ENCODE results near the gene IL21R. TPM values are rescaled to one million over a fixed set of nuclear protein-coding genes. Genes with fewer than 3 reads are reported as not detected.

Gene IL21R
- total RNA-seq, 1 donor: 10.1 TPM

DNA sequence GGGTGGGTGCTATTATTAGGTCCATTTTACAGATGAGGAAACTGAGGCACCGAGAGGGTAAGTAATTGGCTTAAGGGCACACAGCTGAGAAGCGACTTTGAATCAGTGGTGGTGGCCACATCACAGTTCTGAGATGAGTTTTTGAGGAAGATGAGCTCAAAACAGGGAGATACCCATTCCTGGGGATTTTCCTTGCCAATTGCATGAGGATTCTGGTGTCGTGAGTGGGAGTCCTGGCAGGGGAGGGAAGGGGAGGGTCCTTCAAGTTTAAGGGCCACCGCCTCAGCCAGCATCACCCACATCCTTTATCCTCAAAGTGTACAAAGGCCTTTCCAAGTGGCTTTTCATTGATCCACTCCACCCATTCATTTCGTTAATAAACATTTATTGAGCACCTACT lies 45.3 kb downstream of the IL21R start:
- H3K36me3 ChIP-seq (ENCODE audit: insufficient read depth, low read length): no peaks in the 10 kb centered on the region
- H3K79me2 ChIP-seq (ENCODE audit: insufficient read depth, low read length): no peaks in the 10 kb centered on the region
- DNase-seq (ENCODE audit: insufficient read length, low spot score, missing footprints): peak; percentile 37
- no peak overlapping the region for H3K4me2 ChIP-seq (ENCODE audit: insufficient read depth, low read length)
- no peak for TF ChIP-seq CTCF (IDR thresholded peaks at IDR 0.05; ENCODE audit: extremely low read depth, low read depth, low read length)
- no peaks in the 10 kb centered on the region for H3K27me3 ChIP-seq (ENCODE audit: insufficient read depth, low read length)
- H3K4me3 ChIP-seq (ENCODE audit: insufficient read depth, low read length): no peak overlapping the region
- H4K20me1 ChIP-seq (ENCODE audit: insufficient read depth, low read length): no peaks in the 10 kb centered on the region
- no peak overlapping the region for H2AFZ ChIP-seq (ENCODE audit: low read length)
- H3K27ac ChIP-seq (ENCODE audit: low read depth, low read length): no peak overlapping the region
- H3K9me3 ChIP-seq (ENCODE audit: low read depth, low read length): no peaks in the 10 kb centered on the region
- no peaks in the 10 kb centered on the region for H3K4me1 ChIP-seq (ENCODE audit: insufficient read depth, low read length)

GRCh38 chr16:27448532-27449433 lies 46.8 kb downstream of the IL21R start:
- no peak overlapping the region for H3K27ac ChIP-seq (ENCODE audit: low read depth, low read length)
- H3K9me3 ChIP-seq (ENCODE audit: low read depth, low read length): no peaks in the 10 kb centered on the region
- no peaks in the 10 kb centered on the region for H4K20me1 ChIP-seq (ENCODE audit: insufficient read depth, low read length)
- no peak overlapping the region for H3K4me3 ChIP-seq (ENCODE audit: insufficient read depth, low read length)
- no peaks in the 10 kb centered on the region for H3K79me2 ChIP-seq (ENCODE audit: insufficient read depth, low read length)
- TF ChIP-seq CTCF (IDR thresholded peaks at IDR 0.05; ENCODE audit: extremely low read depth, low read depth, low read length): no peak
- no peak overlapping the region for H2AFZ ChIP-seq (ENCODE audit: low read length)
- H3K36me3 ChIP-seq (ENCODE audit: insufficient read depth, low read length): no peaks in the 10 kb centered on the region
- peak; percentile 72 for DNase-seq (ENCODE audit: insufficient read length, low spot score, missing footprints)
- no peak overlapping the region for H3K4me2 ChIP-seq (ENCODE audit: insufficient read depth, low read length)
- no peaks in the 10 kb centered on the region for H3K4me1 ChIP-seq (ENCODE audit: insufficient read depth, low read length)
- peaks cover 4% of the 10 kb centered on the region for H3K27me3 ChIP-seq (ENCODE audit: insufficient read depth, low read length)

DNA sequence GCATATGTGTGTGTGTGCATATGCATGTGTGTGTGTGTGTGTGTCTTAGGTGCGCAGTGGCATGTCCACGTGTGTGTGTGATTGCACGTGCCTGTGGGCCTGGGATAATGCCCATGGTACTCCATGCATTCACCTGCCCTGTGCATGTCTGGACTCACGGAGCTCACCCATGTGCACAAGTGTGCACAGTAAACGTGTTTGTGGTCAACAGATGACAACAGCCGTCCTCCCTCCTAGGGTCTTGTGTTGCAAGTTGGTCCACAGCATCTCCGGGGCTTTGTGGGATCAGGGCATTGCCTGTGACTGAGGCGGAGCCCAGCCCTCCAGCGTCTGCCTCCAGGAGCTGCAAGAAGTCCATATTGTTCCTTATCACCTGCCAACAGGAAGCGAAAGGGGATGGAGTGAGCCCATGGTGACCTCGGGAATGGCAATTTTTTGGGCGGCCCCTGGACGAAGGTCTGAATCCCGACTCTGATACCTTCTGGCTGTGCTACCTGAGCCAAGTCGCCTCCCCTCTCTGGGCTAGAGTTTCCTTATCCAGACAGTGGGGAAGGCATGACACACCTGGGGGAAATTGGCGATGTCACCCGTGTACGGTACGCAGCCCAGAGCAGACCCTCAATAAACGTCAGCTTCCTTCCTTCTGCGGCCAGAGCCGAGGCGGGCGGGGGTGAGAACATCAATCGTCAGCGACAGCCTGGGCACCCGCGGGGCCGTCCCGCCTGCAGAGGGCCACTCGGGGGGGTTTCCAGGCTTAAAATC lies 47.6 kb downstream of the IL21R start:
- Histone ChIP-seq H3K27ac (ENCODE audit: low read depth, low read length) (no peak overlapping the region), H4K20me1 (ENCODE audit: insufficient read depth, low read length) (no peaks in the 10 kb centered on the region), H2AFZ (ENCODE audit: low read length) (no peak overlapping the region), H3K4me2 (ENCODE audit: insufficient read depth, low read length) (no peak overlapping the region), H3K4me1 (ENCODE audit: insufficient read depth, low read length) (no peaks in the 10 kb centered on the region), H3K79me2 (ENCODE audit: insufficient read depth, low read length) (no peaks in the 10 kb centered on the region), H3K27me3 (ENCODE audit: insufficient read depth, low read length) (peaks cover 4% of the 10 kb centered on the region), H3K9me3 (ENCODE audit: low read depth, low read length) (no peaks in the 10 kb centered on the region), H3K4me3 (ENCODE audit: insufficient read depth, low read length) (no peak overlapping the region), H3K36me3 (ENCODE audit: insufficient read depth, low read length) (no peaks in the 10 kb centered on the region)
- TF ChIP-seq CTCF (IDR thresholded peaks at IDR 0.05; ENCODE audit: extremely low read depth, low read depth, low read length): no peak
- peak; percentile 68 for DNase-seq (ENCODE audit: insufficient read length, low spot score, missing footprints)

DNA sequence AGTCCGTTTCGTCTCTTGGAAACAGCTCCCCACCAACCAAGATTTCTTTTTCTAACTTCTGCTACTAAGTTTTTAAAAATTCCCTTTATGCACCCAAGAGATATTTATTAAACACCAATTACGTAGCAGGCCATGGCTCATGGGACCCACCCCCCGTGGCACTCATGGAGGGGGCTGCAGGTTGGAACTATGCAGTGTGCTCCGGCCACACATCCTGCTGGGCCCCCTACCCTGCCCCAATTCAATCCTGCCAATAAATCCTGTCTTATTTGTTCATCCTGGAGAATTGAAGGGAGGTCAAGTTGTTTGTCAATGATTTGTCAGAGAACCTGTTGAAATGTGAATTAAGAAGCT lies 48.2 kb downstream of the IL21R start:
- Histone ChIP-seq H3K27me3 (ENCODE audit: insufficient read depth, low read length) (peaks cover 4% of the 10 kb centered on the region), H3K4me1 (ENCODE audit: insufficient read depth, low read length) (no peaks in the 10 kb centered on the region), H3K9me3 (ENCODE audit: low read depth, low read length) (no peaks in the 10 kb centered on the region), H3K4me3 (ENCODE audit: insufficient read depth, low read length) (no peak overlapping the region), H3K4me2 (ENCODE audit: insufficient read depth, low read length) (no peak overlapping the region), H3K79me2 (ENCODE audit: insufficient read depth, low read length) (no peaks in the 10 kb centered on the region), H4K20me1 (ENCODE audit: insufficient read depth, low read length) (no peaks in the 10 kb centered on the region), H3K36me3 (ENCODE audit: insufficient read depth, low read length) (no peaks in the 10 kb centered on the region), H2AFZ (ENCODE audit: low read length) (no peak overlapping the region), H3K27ac (ENCODE audit: low read depth, low read length) (no peak overlapping the region)
- TF ChIP-seq CTCF (IDR thresholded peaks at IDR 0.05; ENCODE audit: extremely low read depth, low read depth, low read length): no peak
- DNase-seq (ENCODE audit: insufficient read length, low spot score, missing footprints): no peak
